ENCODE results near the gene PAPOLA.

Gene PAPOLA

GRCh38 chr14:96512602-96513397 is 10.6 kb downstream of the PAPOLA start:
- no peak for TF ChIP-seq CTCF (IDR thresholded peaks at IDR 0.05; ENCODE audit: low read depth, low read length)
- no peak for DNase-seq (ENCODE audit: extremely low read depth, low read depth)

DNA sequence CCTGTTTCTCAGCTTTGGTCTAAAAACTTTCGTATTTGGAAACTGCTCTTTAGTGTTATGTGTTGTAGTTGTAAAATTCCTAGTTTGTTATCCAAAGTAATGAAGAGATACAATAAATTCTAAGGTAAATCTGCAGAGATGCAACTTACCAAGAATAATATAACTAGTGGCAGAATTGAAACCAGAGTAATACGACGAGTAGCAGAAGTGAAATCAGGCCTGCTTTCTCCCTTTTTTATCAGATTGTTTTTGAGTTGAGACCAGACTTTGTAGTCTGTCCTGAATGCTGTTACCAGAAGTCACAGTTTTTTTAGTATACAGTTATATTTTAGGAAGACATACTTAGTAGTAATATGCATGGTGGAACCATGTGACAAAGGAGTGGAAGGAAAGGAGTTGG is 12.5 kb downstream of the PAPOLA start:
- TF ChIP-seq CTCF (IDR thresholded peaks at IDR 0.05; ENCODE audit: low read depth, low read length): no peak

GRCh38 chr14:96515731-96516130 is 13.5 kb downstream of the PAPOLA start:
- TF ChIP-seq CTCF (IDR thresholded peaks at IDR 0.05; ENCODE audit: low read depth, low read length): no peak
- no peak for DNase-seq (ENCODE audit: extremely low read depth, low read depth)

More for the DNA sequence above, 12.5 kb downstream of the PAPOLA start:
- DNase-seq (ENCODE audit: extremely low read depth, low read depth): no peak

DNA sequence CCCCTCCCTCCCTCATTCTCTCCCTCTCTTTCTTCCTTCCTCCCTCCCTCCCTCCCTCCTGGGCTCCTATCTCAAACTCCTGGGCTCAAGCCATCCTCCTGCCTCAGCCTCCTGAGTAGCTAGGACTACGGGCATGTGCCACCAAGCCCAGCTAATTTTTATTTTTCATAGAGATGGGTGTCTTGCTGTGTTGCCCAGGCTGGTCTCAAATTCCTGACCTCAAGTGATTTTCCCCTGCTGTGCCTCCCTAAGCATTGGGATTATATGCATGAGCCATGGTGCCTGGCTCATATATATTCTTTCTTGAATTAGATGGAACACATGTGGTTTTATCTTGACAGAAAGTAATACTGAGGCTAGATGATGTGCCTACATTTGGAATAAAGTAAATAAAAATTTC is 14.2 kb downstream of the PAPOLA start:
- TF ChIP-seq CTCF (IDR thresholded peaks at IDR 0.05; ENCODE audit: low read depth, low read length): no peak
- no peak for DNase-seq (ENCODE audit: extremely low read depth, low read depth)

DNA sequence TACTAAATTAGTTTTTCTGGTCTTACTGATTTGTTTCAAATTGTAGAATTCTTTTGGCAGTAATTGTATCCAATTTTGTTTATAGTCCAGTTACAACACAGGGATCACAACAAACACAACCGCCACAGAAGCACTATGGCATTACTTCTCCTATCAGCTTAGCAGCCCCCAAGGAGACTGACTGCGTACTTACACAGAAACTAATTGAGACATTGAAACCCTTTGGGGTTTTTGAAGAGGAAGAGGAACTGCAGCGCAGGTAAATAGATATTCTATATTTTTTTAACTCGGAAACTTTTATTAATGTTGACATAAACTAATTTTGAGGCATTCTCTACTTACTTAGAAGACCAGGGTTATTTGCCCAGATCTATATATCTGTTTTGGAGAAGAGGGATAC is 17.8 kb downstream of the PAPOLA start:
- DNase-seq (ENCODE audit: extremely low read depth, low read depth): no peak
- TF ChIP-seq CTCF (IDR thresholded peaks at IDR 0.05; ENCODE audit: low read depth, low read length): no peak

- no peak for TF ChIP-seq CTCF (IDR thresholded peaks at IDR 0.05; ENCODE audit: low read depth, low read length)
- DNase-seq (ENCODE audit: extremely low read depth, low read depth): no peak
Observed at GRCh38 chr14:96525452-96525851, 23.3 kb downstream of the PAPOLA start.

GRCh38 chr14:96532632-96533031 is 30.4 kb downstream of the PAPOLA start:
- no peak for DNase-seq (ENCODE audit: extremely low read depth, low read depth)
- no peak for TF ChIP-seq CTCF (IDR thresholded peaks at IDR 0.05; ENCODE audit: low read depth, low read length)

Measured in AG09319 (cell line).